Mammary epithelial cell (primary cell): ENCODE data around the gene SCGB3A2.

Experiments
- CTCF ChIP-seq, 2 donors: IDR thresholded peaks in 1 of 2; conservative IDR thresholded peaks in 1 of 2; 2 replicates each; pipeline ENCODE4 v1.5.1; 2011 to 2012; ENCODE audit warnings: inconsistent platforms in 2 of 2, low read length in 2 of 2, mild to moderate bottlenecking in 2 of 2, control low read depth in 1 of 2, low read depth in 1 of 2; ENCODE audit not compliant: insufficient read depth in 1 of 2; ENCODE audit errors: extremely low read depth in 1 of 2
- EZH2 ChIP-seq: IDR thresholded peaks from 2 replicates; pipeline ENCODE4 v1.6.1; 2012; ENCODE audit warnings: low read length, inconsistent platforms, borderline replicate concordance

DNA sequence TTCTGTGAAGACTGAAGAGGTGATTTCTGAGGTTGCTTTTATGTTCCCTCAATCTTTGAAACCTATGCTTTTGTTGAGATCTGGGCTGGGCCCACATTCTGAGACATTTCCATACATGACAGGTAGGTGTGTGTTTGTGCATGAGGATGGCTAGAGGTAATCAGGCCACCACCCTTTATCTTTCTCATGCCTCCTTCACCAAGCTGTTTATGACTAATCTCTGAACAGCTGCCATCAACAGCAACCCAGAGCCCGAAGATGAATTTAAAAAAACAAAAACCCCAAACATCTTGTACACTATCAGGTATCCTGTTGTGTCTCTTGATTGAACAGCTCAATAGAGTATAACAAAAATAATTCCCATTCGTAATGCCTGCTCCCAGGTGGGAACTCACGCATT is 40.4 kb downstream of the SCGB3A2 start:
- TF ChIP-seq CTCF (conservative IDR thresholded peaks at IDR 0.05 in 1 of 2, IDR thresholded peaks at IDR 0.05 in 1 of 2; ENCODE audit: extremely low read depth in 1 of 2, insufficient read depth in 1 of 2, low read depth in 1 of 2, low read length in 2 of 2) (no peak), EZH2 (no peak)
